PC-9 (cell line): Measurements from ENCODE around the gene ATXN7. TPM values are rescaled to one million over a fixed set of nuclear protein-coding genes. Genes with fewer than 3 reads are reported as not detected.
A peak's percentile ranks its signal among the peaks of the same experiment; 100 is the strongest.

Experiments used
- BruUV-seq: library from RNA; stranded (reverse); fragments of 400-500 nt; replicated peaks from 2 replicates; lab custom pipeline; 2021; lab: Mats Ljungman, UMichigan
- CTCF ChIA-PET: fragments of 300-600 bp; sonication (Branson Sonifier 250); formaldehyde crosslinking; loops from one replicate; lab custom pipeline; 2022; ENCODE audit warnings: antibody characterized with exemption; lab: Charles Lee
- POLR2A ChIA-PET: fragments of 300-600 bp; sonication (Branson Sonifier 250); formaldehyde crosslinking; loops from one replicate; lab custom pipeline; 2022; ENCODE audit warnings: antibody characterized with exemption; ENCODE audit not compliant: unreplicated experiment; lab: Charles Lee
- DNase-seq, 2 experiments: peaks; one replicate each; pipeline versions ENCODE4 v3.0.0 to v3.0.0-alpha.2; 2015 to 2022; ENCODE audit warnings: mixed read lengths in 1 of 2
- H2AFZ ChIP-seq: fragments of 200-600 bp; sonication (generic); 2 replicates; pipeline ENCODE4 v1.8.1; 2017; ENCODE audit warnings: antibody characterized with exemption
- H3F3A ChIP-seq: fragments of 200-600 bp; sonication (generic); 2 replicates; pipeline ENCODE4 v1.8.1; 2017; ENCODE audit warnings: antibody characterized with exemption, mild to moderate bottlenecking, low read depth; ENCODE audit not compliant: insufficient read depth
- H3K27ac ChIP-seq: fragments of 200-600 bp; sonication (generic); 2 replicates; pipeline ENCODE4 v1.6.1; 2016; ENCODE audit warnings: mixed run types
- H3K27me3 ChIP-seq: fragments of 200-600 bp; sonication (generic); 2 replicates; pipeline ENCODE4 v1.6.1; 2016; ENCODE audit warnings: low read depth, mixed run types; ENCODE audit not compliant: insufficient read depth
- H3K36me3 ChIP-seq: fragments of 200-600 bp; sonication (generic); 2 replicates; pipeline ENCODE4 v1.6.1; 2016; ENCODE audit warnings: low read depth, mixed run types
- H3K4me1 ChIP-seq: fragments of 200-600 bp; sonication (generic); replicated peaks from 2 replicates; pipeline ENCODE4 v1.6.1; 2016; ENCODE audit warnings: mixed run types; ENCODE audit not compliant: insufficient read depth
- H3K4me2 ChIP-seq: fragments of 200-600 bp; sonication (generic); 2 replicates; pipeline ENCODE4 v1.6.1; 2017; ENCODE audit warnings: mixed run types
- H3K4me3 ChIP-seq: fragments of 200-600 bp; sonication (generic); 2 replicates; pipeline ENCODE4 v1.6.1; 2016; ENCODE audit warnings: mixed run types
- H3K79me2 ChIP-seq: fragments of 200-600 bp; sonication (generic); 2 replicates; pipeline ENCODE4 v1.6.1; 2017; ENCODE audit warnings: low read depth, mixed run types
- H3K9me2 ChIP-seq: fragments of 200-600 bp; sonication (generic); 2 replicates; pipeline ENCODE4 v1.8.1; 2017; ENCODE audit warnings: mild to moderate bottlenecking; ENCODE audit not compliant: insufficient read depth
- H3K9me3 ChIP-seq: fragments of 200-600 bp; sonication (generic); 2 replicates; pipeline ENCODE4 v1.8.1; 2016; ENCODE audit warnings: low read depth; ENCODE audit not compliant: insufficient read depth
- H4K20me1 ChIP-seq: fragments of 200-600 bp; sonication (generic); 2 replicates; pipeline ENCODE4 v1.8.1; 2017; ENCODE audit not compliant: insufficient read depth
- CTCF ChIP-seq: fragments of 200-600 bp; sonication (generic); conservative IDR thresholded peaks from 2 replicates; pipeline ENCODE4 v1.6.1; 2017; ENCODE audit warnings: mixed run types, antibody characterized with exemption, mild to moderate bottlenecking, moderate library complexity
- EZH2 ChIP-seq: fragments of 200-600 bp; sonication (generic); IDR thresholded peaks from 2 replicates; pipeline ENCODE4 v1.8.0; 2017; ENCODE audit warnings: antibody characterized with exemption, low read depth
- intact Hi-C: fragments of 100-400 bp; cut with micrococcal nuclease; formaldehyde crosslinking; loops from one replicate; pipeline ENCODE4 v1.10.0; 2022; ENCODE audit not compliant: unreplicated experiment
- total RNA-seq: library from RNA; stranded (reverse); gene quantifications from 2 replicates; pipeline ENCODE4 v1.2.3, GENCODE V29; 2021

ATXN7 gene
- total RNA-seq, 1 experiment from 2014 or later, result 27.7 TPM

- Histone ChIP-seq H3K4me2 (no peak overlapping the region), H3K27me3 (no peaks in the 10 kb centered on the region), H3F3A (no peaks in the 10 kb centered on the region), H3K79me2 (no peaks in the 10 kb centered on the region), H3K27ac (no peak overlapping the region), H3K36me3 (no peaks in the 10 kb centered on the region), H3K4me1 (no peaks in the 10 kb centered on the region), H3K9me2 (no peaks in the 10 kb centered on the region), H4K20me1 (no peaks in the 10 kb centered on the region), H3K9me3 (no peaks in the 10 kb centered on the region), H3K4me3 (no peak overlapping the region), H2AFZ (no peak overlapping the region)
- ChIA-PET POLR2A (no interaction called here), CTCF (no interaction called here)
- TF ChIP-seq EZH2 (no peak), CTCF (no peak)
- intact Hi-C loops, result no loop called here
- BruUV-seq, result TSS peak; percentile 10
- DNase-seq, result no peak
Observed at GRCh38 chr3:63954182-63954581, 90.5 kb downstream of the ATXN7 start.

- no peaks in the 10 kb centered on the region; the same call in 1 of the 2 replicates for H4K20me1 ChIP-seq
- intact Hi-C loops, result no loop called here
- TF ChIP-seq EZH2 (no peak), CTCF (no peak)
- no peak overlapping the region for H3K4me3 ChIP-seq
- no peaks in the 10 kb centered on the region for H3K9me2 ChIP-seq
- no peaks in the 10 kb centered on the region for H3K36me3 ChIP-seq
- 0 out of 2 replicates have a peak, but pooled peaks cover 4% of the 10 kb centered on the region for H3K79me2 ChIP-seq
- H3K4me2 ChIP-seq, result no peak overlapping the region
- POLR2A ChIA-PET, result no interaction called here
- H3K27me3 ChIP-seq, result no peaks in the 10 kb centered on the region
- H3K27ac ChIP-seq, result no peak overlapping the region
- H3F3A ChIP-seq, result no peaks in the 10 kb centered on the region
- no TSS peak for BruUV-seq
- H2AFZ ChIP-seq, result no peak overlapping the region
- H3K4me1 ChIP-seq, result peaks cover 5% of the 10 kb centered on the region; the same call in 1 of the 2 replicates
- DNase-seq, result no peak
- H3K9me3 ChIP-seq, result no peaks in the 10 kb centered on the region
- CTCF ChIA-PET, result no interaction called here
Observed at GRCh38 chr3:63955036-63955650, 91.5 kb downstream of the ATXN7 start.

- Histone ChIP-seq H3K4me1 (peaks cover 13% of the 10 kb centered on the region), H3K27ac (no peak overlapping the region), H3K27me3 (no peaks in the 10 kb centered on the region), H2AFZ (no peak overlapping the region), H3K9me3 (no peaks in the 10 kb centered on the region), H3K4me3 (no peak overlapping the region), H3K79me2 (0 out of 2 replicates have a peak, but pooled peaks cover 5% of the 10 kb centered on the region), H3K36me3 (no peaks in the 10 kb centered on the region), H3F3A (no peaks in the 10 kb centered on the region), H3K9me2 (no peaks in the 10 kb centered on the region), H3K4me2 (no peak overlapping the region), H4K20me1 (no peaks in the 10 kb centered on the region; the same call in 1 of the 2 replicates)
- TF ChIP-seq CTCF (no peak), EZH2 (no peak)
- no peak for DNase-seq
- intact Hi-C loops, result no loop called here
- ChIA-PET CTCF (no interaction called here), POLR2A (no interaction called here)
- BruUV-seq, result no TSS peak
Observed at GRCh38 chr3:63955830-63956545, 92.3 kb downstream of the ATXN7 start.
